HG03039 (cell line): ENCODE measurements around the gene TJP3.
"Not testable (repeated sequence)": the region's sequence is repeated elsewhere in the genome, so short reads cannot be mapped to it uniquely, and the experiment has no call there.

ENCODE experiments used
- ATAC-seq: cut with Tn5 transposase; IDR thresholded peaks from one replicate; pipeline ENCODE4 v1.9.1; 2021; ENCODE audit warnings: mild to moderate bottlenecking, moderate library complexity; ENCODE audit not compliant: unreplicated experiment

Gene TJP3

GRCh38 chr19:3708207-3708931 is at the start of gene TJP3:
TJP3 (plus strand) TSS chr19:3708384; CDS start chr19:3728433, 20,049 bp downstream.
- ATAC-seq = no peak

- no peak for ATAC-seq
Observed at GRCh38 chr19:3658870-3659745, 49.1 kb upstream of the TJP3 start.

- no peak for ATAC-seq
Observed at GRCh38 chr19:3659746-3660112, 48.5 kb upstream of the TJP3 start.

GRCh38 chr19:3660493-3661219 is 47.5 kb upstream of the TJP3 start:
- no peak for ATAC-seq

GRCh38 chr19:3661284-3662238 is 46.6 kb upstream of the TJP3 start:
- ATAC-seq = no peak

- ATAC-seq = no peak
Observed at GRCh38 chr19:3663838-3664237, 44.3 kb upstream of the TJP3 start.

- no peak for ATAC-seq
Observed at GRCh38 chr19:3664879-3665642, 43.1 kb upstream of the TJP3 start.

GRCh38 chr19:3665681-3666544 is 42.3 kb upstream of the TJP3 start:
- ATAC-seq = no peak

- ATAC-seq = not testable (repeated sequence)
Observed at GRCh38 chr19:3666545-3666856, 41.7 kb upstream of the TJP3 start.

- no peak for ATAC-seq
Observed at GRCh38 chr19:3667037-3667638, 41.0 kb upstream of the TJP3 start.

- ATAC-seq = no peak
Observed at GRCh38 chr19:3667766-3668165, 40.4 kb upstream of the TJP3 start.

- no peak for ATAC-seq
Observed at GRCh38 chr19:3668331-3669081, 39.7 kb upstream of the TJP3 start.

GRCh38 chr19:3669082-3669946 is 38.9 kb upstream of the TJP3 start:
- ATAC-seq = no peak

- ATAC-seq = no peak
Observed at GRCh38 chr19:3669947-3670795, 38.0 kb upstream of the TJP3 start.

GRCh38 chr19:3670796-3671679 is 37.1 kb upstream of the TJP3 start:
- no peak for ATAC-seq
